HepG2 (cell line): Measurements from ENCODE around the gene TNS1. TPM values are rescaled to one million over a fixed set of nuclear protein-coding genes. Genes with fewer than 3 reads are reported as not detected.
"Not testable (repeated sequence)": the region's sequence is repeated elsewhere in the genome, so short reads cannot be mapped to it uniquely, and the experiment has no call there.

ENCODE experiments used
- ATAC-seq: fragments of 200-7000 bp; cut with Tn5 transposase; 3 replicates; pipeline ENCODE4 v1.9.1; 2020; ENCODE audit warnings: mild to moderate bottlenecking, moderate library complexity
- BruUV-seq: library from RNA; stranded (reverse); fragments of 400-500 nt; replicated peaks from 2 replicates; lab custom pipeline; 2021; lab: Mats Ljungman, UMichigan
- CTCF ChIA-PET: fragments of 300-600 bp; formaldehyde crosslinking; extraction: SDS; loops from one replicate; lab custom pipeline; 2021; ENCODE audit warnings: low total read pairs, inconsistent platforms, low intra/inter-chr PET ratio; lab: Yijun Ruan, JAX
- POLR2A ChIA-PET: fragments of 350-600 bp; sonication (Branson Sonifier 250); formaldehyde crosslinking; loops from one replicate; lab custom pipeline; 2020; ENCODE audit warnings: antibody characterized with exemption, inconsistent platforms; lab: Yijun Ruan, JAX
- DNase-seq: peaks from one replicate; pipeline ENCODE4 v3.0.0-alpha.2; 2015; ENCODE audit warnings: low spot score
- FAIRE-seq: peaks from 3 replicates; lab custom pipeline; 2011; peaks lifted over from hg19 to GRCh38; lab: Jason Lieb, UNC
- H2AFZ ChIP-seq: one replicate; pipeline ENCODE4 v1.6.1; 2011; ENCODE audit warnings: low read length, inconsistent platforms
- H3K27ac ChIP-seq: fragments of 300-600 bp; 3 replicates; pipeline ENCODE4 v1.8.0; 2011; ENCODE audit warnings: mixed run types, mild to moderate bottlenecking, mixed read lengths, low read length, inconsistent platforms; ENCODE audit not compliant: insufficient read depth; ENCODE audit errors: extremely low read length
- H3K27me3 ChIP-seq, 2 experiments: fragments of 200-600 bp in 1 of 2; 2 replicates in 1 of 2; 3 replicates in 1 of 2; pipeline versions ENCODE4 v1.6.0 to v1.8.0; 2011; ENCODE audit warnings: low read length in 2 of 2, mild to moderate bottlenecking in 2 of 2, moderate library complexity in 2 of 2, inconsistent platforms in 1 of 2; ENCODE audit not compliant: insufficient read depth in 2 of 2, control insufficient read depth in 1 of 2
- H3K36me3 ChIP-seq, 2 experiments: fragments of 200-600 bp in 1 of 2; replicated peaks in 1 of 2; 2 replicates in 1 of 2; 3 replicates in 1 of 2; pipeline versions ENCODE4 v1.5.1 to v1.8.0; 2011; ENCODE audit warnings: low read length in 2 of 2, inconsistent platforms in 1 of 2; ENCODE audit not compliant: insufficient read depth in 2 of 2, control insufficient read depth in 1 of 2
- H3K4me1 ChIP-seq: 2 replicates; pipeline ENCODE4 v1.5.1; 2012; ENCODE audit warnings: low read length, inconsistent platforms; ENCODE audit not compliant: insufficient read depth
- H3K4me2 ChIP-seq: 2 replicates; pipeline ENCODE4 v1.6.0; 2011; ENCODE audit warnings: low read depth, low read length, inconsistent platforms
- H3K4me3 ChIP-seq, 3 experiments: fragments of 200-600 bp in 1 of 3; sonication (generic), shearing (Covaris generic) in 1 of 3; replicated peaks in 1 of 3; 2 replicates each; pipeline ENCODE4 v1.5.1; 2011 to 2016; ENCODE audit warnings: low read length in 3 of 3, inconsistent platforms in 2 of 3, low read depth in 2 of 3, mild to moderate bottlenecking in 2 of 3, control low read depth in 1 of 3, mixed read lengths in 1 of 3; ENCODE audit not compliant: insufficient read depth in 1 of 3
- H3K79me2 ChIP-seq: one replicate; pipeline ENCODE4 v1.6.1; 2011; ENCODE audit warnings: low read length, inconsistent platforms; ENCODE audit not compliant: insufficient read depth
- H3K9ac ChIP-seq: 2 replicates; pipeline ENCODE4 v1.6.0; 2011; ENCODE audit warnings: mild to moderate bottlenecking, low read depth, low read length, inconsistent platforms; ENCODE audit not compliant: insufficient read depth
- H3K9me3 ChIP-seq: 2 replicates; pipeline ENCODE4 v1.5.1; 2012; ENCODE audit warnings: mild to moderate bottlenecking, low read length
- H4K20me1 ChIP-seq: 2 replicates; pipeline ENCODE4 v1.6.0; 2011; ENCODE audit warnings: inconsistent platforms, mild to moderate bottlenecking, low read length, moderate library complexity; ENCODE audit not compliant: insufficient read depth
- EZH2 ChIP-seq: conservative IDR thresholded peaks from 2 replicates; pipeline ENCODE4 v1.6.1; 2012; ENCODE audit warnings: mild to moderate bottlenecking, low read depth, low read length, moderate library complexity
- HNRNPLL ChIP-seq: fragments of 200-400 bp; formaldehyde crosslinking; IDR thresholded peaks from 2 replicates; pipeline ENCODE4 v1.6.1; 2017; ENCODE audit warnings: mild to moderate bottlenecking, low read depth, low read length; ENCODE audit not compliant: poor library complexity, severe bottlenecking
- JARID2 ChIP-seq: sonication (generic); formaldehyde crosslinking; IDR thresholded peaks from 2 replicates; pipeline ENCODE4 v1.8.1; 2023; ENCODE audit warnings: missing genetic modification reagents, inconsistent platforms; ENCODE audit not compliant: insufficient replicate concordance
- NRL ChIP-seq: sonication (generic); formaldehyde crosslinking; IDR thresholded peaks from 2 replicates; pipeline ENCODE4 v1.5.0; 2020; ENCODE audit warnings: missing genetic modification reagents, mild to moderate bottlenecking, moderate library complexity, borderline replicate concordance
- SIN3B ChIP-seq: fragments of 150-350 bp; IDR thresholded peaks from 2 replicates; pipeline ENCODE4 v1.6.1; 2014; ENCODE audit warnings: low read length
- SMC3 ChIP-seq: IDR thresholded peaks from 2 replicates; pipeline ENCODE4 v1.6.1; 2011; ENCODE audit warnings: low read length, improper control_type of control experiment
- XRCC5 ChIP-seq: fragments of 200-400 bp; formaldehyde crosslinking; optimal IDR thresholded peaks from 2 replicates; pipeline ENCODE3; 2017; ENCODE audit warnings: mild to moderate bottlenecking, low read length
- ZNF547 ChIP-seq: sonication (generic); formaldehyde crosslinking; IDR thresholded peaks from 2 replicates; pipeline ENCODE4 v1.5.1; 2020; ENCODE audit warnings: mild to moderate bottlenecking, missing genetic modification reagents
- ZNF670 ChIP-seq: sonication (generic); formaldehyde crosslinking; IDR thresholded peaks from 2 replicates; pipeline ENCODE4 v1.8.0; 2022; ENCODE audit warnings: mild to moderate bottlenecking, missing genetic modification reagents, borderline replicate concordance
- ZNF75D ChIP-seq: sonication (generic); formaldehyde crosslinking; IDR thresholded peaks from 2 replicates; pipeline ENCODE4 v1.8.1; 2023; ENCODE audit warnings: missing genetic modification reagents, mild to moderate bottlenecking, borderline replicate concordance
- ZNF782 ChIP-seq: sonication (generic); formaldehyde crosslinking; IDR thresholded peaks from 2 replicates; pipeline ENCODE4 v1.4.0; 2020; ENCODE audit warnings: missing genetic modification reagents, mild to moderate bottlenecking, borderline replicate concordance
- ZSCAN22 ChIP-seq: sonication (generic); formaldehyde crosslinking; IDR thresholded peaks from 2 replicates; pipeline ENCODE4 v1.4.0; 2020; ENCODE audit warnings: mild to moderate bottlenecking, missing genetic modification reagents
- WGBS: methylation state at CpG from one replicate; pipeline ENCODE4 v1.1.6; 2017; ENCODE audit warnings: low lambda C conversion rate; 5-methylcytosine and 5-hydroxymethylcytosine counted together
- in situ Hi-C: cut with HindIII; loops from 2 replicates; pipeline ENCODE4 v1.10.0; 2017; ENCODE audit warnings: low pct_unique_long_range_greater_than_20kb; ENCODE audit not compliant: extremely low pct_ligation_motif_present
- intact Hi-C: fragments of 100-400 bp; cut with micrococcal nuclease; formaldehyde crosslinking; loops from one replicate; pipeline ENCODE4 v1.10.0; 2022; ENCODE audit not compliant: unreplicated experiment
- polyA plus RNA-seq, 8 experiments: library from polyadenylated mRNA; depleted of rRNA in 3 of 8; stranded (reverse) in 7 of 8; unstranded in 1 of 8; fragments of >200 nt; fragmentation: Illumina TruSeq in 4 of 8; extraction: Trizol in 4 of 8; gene quantifications; 2 replicates each; pipeline versions ENCODE4 v1.2.1 to v1.2.3, GENCODE V29; 2011 to 2016; ENCODE audit warnings: low read depth in 4 of 8, missing spikeins in 1 of 8, mixed read lengths in 1 of 8; ENCODE audit not compliant: insufficient read depth in 1 of 8
- total RNA-seq, 5 experiments: library from RNA; depleted of rRNA; stranded (reverse); fragments of >200 nt; fragmentation: Illumina TruSeq; extraction: Trizol; gene quantifications; 2 replicates each; pipeline ENCODE4 v1.2.3, GENCODE V29; 2016; ENCODE audit warnings: low read depth in 1 of 5
- TF ChIP-seq, protein P1 (sequence below): sonication (generic); formaldehyde crosslinking; conservative IDR thresholded peaks from 2 replicates; pipeline ENCODE4 v1.4.0; 2020; ENCODE audit warnings: missing genetic modification reagents
- TF ChIP-seq, protein P2 (sequence below): sonication (generic); formaldehyde crosslinking; IDR thresholded peaks from 2 replicates; pipeline ENCODE4 v1.8.1; 2023; ENCODE audit warnings: mild to moderate bottlenecking, missing genetic modification reagents, borderline replicate concordance
- TF ChIP-seq, protein P3 (sequence below): sonication (generic); formaldehyde crosslinking; IDR thresholded peaks from 2 replicates; pipeline ENCODE4 v1.8.1; 2023; ENCODE audit warnings: missing genetic modification reagents, inconsistent platforms, borderline replicate concordance
- TF ChIP-seq, protein P4 (sequence below): sonication (generic); formaldehyde crosslinking; IDR thresholded peaks from 2 replicates; pipeline ENCODE4 v1.9.0; 2022; ENCODE audit warnings: missing genetic modification reagents, mild to moderate bottlenecking, borderline replicate concordance

The TNS1 gene
- total and polyA plus RNA-seq, 2 of the 13 experiments (the other 11 are each of a cell fraction or from before 2014, with no cell fraction given), result 1.9 to 118 TPM

DNA sequence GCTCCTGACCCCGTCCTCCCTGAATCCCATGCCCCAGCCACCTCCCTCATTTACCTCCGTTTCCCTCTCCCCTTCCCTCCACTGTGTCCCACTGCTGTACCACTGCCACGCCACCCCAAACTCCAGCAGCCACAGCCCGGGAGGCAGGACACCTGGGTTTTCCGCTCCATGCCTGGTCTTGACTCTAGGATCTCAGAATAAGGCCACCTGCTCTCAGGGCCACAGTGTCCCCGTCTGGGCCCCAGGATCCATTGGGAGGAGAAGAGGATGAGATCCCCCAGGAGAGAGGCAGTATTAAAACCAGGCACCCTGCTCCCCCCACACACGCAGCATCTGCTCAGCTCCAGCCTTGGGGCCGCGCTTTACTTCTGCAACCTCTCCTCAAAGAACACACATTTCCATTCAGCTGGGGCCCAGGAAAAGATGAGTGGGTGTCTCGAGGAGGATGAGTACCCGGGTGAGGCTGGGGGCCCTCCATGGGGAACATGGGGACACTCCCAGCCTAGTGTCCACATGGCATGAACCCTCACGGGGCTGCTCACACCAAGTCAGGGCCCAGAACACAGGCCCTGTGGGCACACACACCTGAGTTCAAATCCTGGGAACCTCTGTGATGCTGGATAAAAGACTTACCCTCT is 32.8 kb upstream of the TNS1 start (continued):
- TF ChIP-seq, protein P1, sequence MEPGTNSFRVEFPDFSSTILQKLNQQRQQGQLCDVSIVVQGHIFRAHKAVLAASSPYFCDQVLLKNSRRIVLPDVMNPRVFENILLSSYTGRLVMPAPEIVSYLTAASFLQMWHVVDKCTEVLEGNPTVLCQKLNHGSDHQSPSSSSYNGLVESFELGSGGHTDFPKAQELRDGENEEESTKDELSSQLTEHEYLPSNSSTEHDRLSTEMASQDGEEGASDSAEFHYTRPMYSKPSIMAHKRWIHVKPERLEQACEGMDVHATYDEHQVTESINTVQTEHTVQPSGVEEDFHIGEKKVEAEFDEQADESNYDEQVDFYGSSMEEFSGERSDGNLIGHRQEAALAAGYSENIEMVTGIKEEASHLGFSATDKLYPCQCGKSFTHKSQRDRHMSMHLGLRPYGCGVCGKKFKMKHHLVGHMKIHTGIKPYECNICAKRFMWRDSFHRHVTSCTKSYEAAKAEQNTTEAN (CRISPR knock-in tag), result no peak
- TF ChIP-seq SIN3B, result no peak
- no peak for TF ChIP-seq ZNF75D (CRISPR knock-in tag)
- TF ChIP-seq, protein P2, sequence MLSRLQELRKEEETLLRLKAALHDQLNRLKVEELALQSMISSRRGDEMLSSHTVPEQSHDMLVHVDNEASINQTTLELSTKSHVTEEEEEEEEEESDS, result no peak
- TF ChIP-seq JARID2 (CRISPR knock-in tag), result no peak
- TF ChIP-seq, protein P3, sequence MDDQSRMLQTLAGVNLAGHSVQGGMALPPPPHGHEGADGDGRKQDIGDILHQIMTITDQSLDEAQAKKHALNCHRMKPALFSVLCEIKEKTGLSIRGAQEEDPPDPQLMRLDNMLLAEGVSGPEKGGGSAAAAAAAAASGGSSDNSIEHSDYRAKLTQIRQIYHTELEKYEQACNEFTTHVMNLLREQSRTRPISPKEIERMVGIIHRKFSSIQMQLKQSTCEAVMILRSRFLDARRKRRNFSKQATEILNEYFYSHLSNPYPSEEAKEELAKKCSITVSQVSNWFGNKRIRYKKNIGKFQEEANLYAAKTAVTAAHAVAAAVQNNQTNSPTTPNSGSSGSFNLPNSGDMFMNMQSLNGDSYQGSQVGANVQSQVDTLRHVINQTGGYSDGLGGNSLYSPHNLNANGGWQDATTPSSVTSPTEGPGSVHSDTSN (CRISPR knock-in tag), result no peak
- TF ChIP-seq ZNF670 (CRISPR knock-in tag), result no peak
- TF ChIP-seq, all 625 proteins: peak for 0

DNA sequence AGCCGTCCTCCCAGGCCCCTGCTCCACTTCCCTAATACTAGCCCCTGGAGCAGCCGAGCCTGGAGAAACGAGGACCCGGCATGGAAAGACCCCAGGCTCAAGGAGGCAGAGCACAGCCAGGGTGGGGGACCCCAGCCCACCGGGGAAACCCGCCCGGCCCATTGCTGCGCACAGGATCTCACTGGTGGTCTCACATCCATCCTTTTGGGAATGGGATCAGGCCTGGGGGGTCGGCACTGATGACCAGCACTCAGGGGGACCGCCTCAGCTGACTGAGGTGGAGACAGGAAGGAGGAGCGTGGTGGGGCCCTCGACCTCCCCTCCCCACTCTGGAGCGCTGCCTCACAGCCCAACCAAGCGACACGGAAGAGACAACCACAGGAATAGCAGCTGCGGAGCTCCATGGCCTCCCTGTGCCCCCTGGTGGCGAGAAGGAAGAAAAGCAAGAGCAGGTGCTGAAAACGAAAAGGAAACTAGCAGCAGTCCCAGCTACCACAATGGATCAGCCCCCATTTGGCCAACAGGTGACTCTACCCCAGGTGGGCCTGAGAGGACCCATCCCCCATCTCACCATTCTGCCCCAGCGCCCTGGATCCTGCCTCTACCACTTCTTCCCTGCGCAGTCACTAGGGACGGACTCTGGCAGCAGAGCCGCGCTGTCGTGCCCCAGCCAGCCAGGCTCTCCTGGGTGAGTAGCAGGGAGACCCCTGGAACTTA is 31.9 kb upstream of the TNS1 start:
- H3K4me1 ChIP-seq, H3K27ac ChIP-seq, H3K79me2 ChIP-seq, H2AFZ ChIP-seq, H3K9ac ChIP-seq, H3K9me3 ChIP-seq, POLR2A ChIA-PET, BruUV-seq, H3K36me3 ChIP-seq, H4K20me1 ChIP-seq: not testable (repeated sequence)
- Histone ChIP-seq H3K4me3 (peak overlapping the region in 2 of 3 experiments; percentile 35 to 47; a peak in 2 of 6 replicates), H3K4me2 (peak overlapping the region; percentile 58), H3K27me3 (peaks cover 11 to 66% of the 10 kb centered on the region in 2 experiments)
- intact Hi-C loops (loop anchor here (1.0 kb wide), 1 partner anchor 249 kb away; no protein-coding TSS in a partner anchor), in situ Hi-C loops (loop anchor here (5.0 kb wide), 1 partner anchor 247 kb away; no protein-coding TSS in a partner anchor)
- WGBS, result 24% methylated on average over 14 of the region's 24 CpGs
- ATAC-seq, result peak; percentile 81
- DNase-seq, result peak; percentile 22
- peak; percentile 99 for FAIRE-seq
- CTCF ChIA-PET, result interaction anchor here (0.8 to 2.5 kb wide), 2 partner anchors 245 to 248 kb away, joined by 3 to 21 read pairs; no protein-coding TSS in a partner anchor
- TF ChIP-seq XRCC5 (peak; percentile 74), SMC3 (peak; percentile 48; the same call in 1 of the 2 replicates), ZSCAN22 (CRISPR knock-in tag) (0 out of 2 replicates have a peak, but pooled peaks have one; percentile 30), EZH2 (peak; percentile 63; the same call in 1 of the 2 replicates), HNRNPLL (peak; percentile 4), NRL (CRISPR knock-in tag) (0 out of 2 replicates have a peak, but pooled peaks have one; percentile 29), ZNF547 (0 out of 2 replicates have a peak, but pooled peaks have one; percentile 47), ZNF782 (0 out of 2 replicates have a peak, but pooled peaks have one; percentile 40)
- TF ChIP-seq, protein P4, sequence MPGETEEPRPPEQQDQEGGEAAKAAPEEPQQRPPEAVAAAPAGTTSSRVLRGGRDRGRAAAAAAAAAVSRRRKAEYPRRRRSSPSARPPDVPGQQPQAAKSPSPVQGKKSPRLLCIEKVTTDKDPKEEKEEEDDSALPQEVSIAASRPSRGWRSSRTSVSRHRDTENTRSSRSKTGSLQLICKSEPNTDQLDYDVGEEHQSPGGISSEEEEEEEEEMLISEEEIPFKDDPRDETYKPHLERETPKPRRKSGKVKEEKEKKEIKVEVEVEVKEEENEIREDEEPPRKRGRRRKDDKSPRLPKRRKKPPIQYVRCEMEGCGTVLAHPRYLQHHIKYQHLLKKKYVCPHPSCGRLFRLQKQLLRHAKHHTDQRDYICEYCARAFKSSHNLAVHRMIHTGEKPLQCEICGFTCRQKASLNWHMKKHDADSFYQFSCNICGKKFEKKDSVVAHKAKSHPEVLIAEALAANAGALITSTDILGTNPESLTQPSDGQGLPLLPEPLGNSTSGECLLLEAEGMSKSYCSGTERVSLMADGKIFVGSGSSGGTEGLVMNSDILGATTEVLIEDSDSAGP (CRISPR knock-in tag), result peak; percentile 34; the same call in 1 of the 2 replicates
